Hematopoietic multipotent progenitor cell treated with erythropoietin and hydrocortisone succinate and interleukin-3 and kit ligand, for 17 days (in vitro differentiated cells): Measurements from ENCODE around the gene DNAH17.

Source experiments
- DNase-seq: peaks from one replicate; pipeline ENCODE4 v3.0.0-alpha.2; 2015; ENCODE audit warnings: low spot score

DNAH17 gene

DNA sequence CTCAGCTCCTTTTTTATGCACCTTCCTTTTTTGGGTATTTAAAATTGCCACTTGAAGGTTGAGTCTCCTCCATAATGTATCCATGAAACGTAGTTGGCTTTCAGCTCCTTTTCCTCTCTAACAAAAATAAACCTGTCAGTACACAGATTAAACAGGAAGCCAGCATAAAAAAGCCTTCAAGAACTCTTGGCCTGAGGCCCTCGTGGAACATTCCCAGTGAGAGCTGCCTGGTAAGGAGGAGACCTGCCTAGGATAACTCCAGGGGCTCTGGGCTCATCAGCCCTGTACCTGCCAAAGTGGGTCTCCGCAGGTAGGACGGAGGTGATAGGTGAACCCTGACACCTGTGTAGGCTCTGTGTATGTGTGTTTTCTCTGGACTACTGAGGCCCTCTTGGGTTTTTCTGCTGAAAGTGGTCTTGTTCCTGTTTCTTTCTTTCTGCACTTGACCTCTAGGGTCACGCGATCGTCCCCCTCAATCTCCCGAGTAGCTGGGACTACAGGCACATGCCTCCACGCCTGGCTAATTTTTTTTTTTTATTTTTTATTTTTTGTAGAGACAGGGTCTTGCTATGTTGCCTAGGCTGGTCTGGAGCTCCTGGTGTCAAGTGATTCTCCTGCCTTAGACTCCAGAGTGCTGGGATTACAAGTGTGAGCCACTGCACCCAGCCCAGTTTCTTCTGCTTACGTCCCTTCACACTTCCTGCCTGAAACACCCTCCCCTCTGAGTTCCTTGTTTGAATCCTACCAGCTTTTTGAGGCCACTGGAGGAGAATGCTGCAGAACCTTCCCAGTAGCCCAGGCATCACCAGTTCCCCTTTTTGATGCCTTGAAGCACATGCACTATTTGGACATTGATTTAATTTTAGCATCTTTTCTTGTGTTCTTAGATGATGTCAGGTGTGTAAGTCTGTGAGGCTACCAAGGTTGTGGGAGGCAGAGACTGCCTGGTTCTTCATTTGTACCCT lies 188.9 kb downstream of the DNAH17 start:
- no peak for DNase-seq

DNA sequence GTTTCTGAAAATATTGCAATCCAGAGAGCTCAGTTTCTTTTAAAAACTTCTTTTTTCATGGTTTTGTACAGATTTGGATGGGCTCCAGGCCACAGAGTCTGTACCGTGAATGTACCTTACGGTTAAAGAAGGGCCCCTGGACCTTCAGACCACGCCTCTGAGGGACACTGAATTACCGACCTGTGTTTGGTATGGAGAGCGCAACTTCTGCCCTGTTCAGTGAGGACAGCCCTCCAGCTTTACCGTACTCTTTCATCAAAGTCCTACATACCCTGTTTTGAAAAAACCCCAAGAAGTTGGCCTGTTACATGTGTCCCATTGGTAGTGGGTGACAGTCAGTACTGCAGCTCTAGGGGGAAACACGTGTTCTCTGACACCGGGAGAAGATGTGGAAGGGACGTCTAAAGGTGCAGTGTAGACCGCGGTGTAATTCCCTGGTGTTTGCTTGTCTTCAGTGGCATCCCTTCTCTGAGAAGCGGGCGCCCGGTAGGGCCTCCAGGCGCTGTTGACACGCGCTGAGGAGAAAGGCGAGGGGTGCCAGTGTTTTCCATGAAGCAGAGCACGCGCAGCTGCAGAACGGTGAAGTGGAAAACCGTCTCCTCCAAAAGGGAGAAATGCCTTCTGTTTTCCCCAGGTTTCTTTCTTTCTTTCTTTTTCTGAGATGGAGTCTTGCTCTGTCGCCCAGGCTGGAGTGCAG lies 192.6 kb downstream of the DNAH17 start:
- no peak for DNase-seq

DNA sequence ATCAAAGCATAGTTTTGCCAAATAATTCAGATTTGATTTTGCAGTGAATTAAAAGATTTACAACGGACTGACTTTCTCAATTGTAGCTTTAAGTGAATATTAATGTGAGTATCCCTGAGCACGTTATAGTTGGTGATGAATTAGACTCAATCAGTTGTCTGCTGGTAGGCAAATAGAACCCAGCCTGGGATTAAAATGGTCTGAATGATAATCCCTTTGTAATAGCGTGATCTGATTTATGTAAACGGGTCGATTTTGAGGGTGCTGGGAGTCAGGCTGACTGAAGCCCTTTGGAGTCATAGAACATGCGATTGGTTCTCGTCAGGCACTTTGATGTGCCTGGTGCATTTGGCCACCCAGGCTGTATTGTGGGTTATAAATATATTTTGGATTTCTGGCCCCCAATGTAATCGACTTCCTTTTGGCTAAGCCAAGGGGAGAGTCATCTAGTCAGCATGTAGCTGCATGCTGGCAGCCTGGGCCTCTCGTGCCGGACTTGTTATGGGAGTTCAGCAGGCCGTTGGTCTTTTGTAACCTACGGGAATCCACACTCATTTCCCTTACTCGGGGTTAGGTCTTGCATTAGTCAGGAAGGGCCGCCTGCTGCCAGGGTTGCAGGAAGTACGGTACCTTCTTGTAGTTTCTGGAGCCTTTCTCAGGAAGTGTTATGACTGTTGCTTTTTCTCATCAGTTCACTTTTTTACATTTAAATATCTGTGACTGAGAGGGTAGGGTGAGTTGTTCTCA lies 193.3 kb downstream of the DNAH17 start:
- no peak for DNase-seq

DNA sequence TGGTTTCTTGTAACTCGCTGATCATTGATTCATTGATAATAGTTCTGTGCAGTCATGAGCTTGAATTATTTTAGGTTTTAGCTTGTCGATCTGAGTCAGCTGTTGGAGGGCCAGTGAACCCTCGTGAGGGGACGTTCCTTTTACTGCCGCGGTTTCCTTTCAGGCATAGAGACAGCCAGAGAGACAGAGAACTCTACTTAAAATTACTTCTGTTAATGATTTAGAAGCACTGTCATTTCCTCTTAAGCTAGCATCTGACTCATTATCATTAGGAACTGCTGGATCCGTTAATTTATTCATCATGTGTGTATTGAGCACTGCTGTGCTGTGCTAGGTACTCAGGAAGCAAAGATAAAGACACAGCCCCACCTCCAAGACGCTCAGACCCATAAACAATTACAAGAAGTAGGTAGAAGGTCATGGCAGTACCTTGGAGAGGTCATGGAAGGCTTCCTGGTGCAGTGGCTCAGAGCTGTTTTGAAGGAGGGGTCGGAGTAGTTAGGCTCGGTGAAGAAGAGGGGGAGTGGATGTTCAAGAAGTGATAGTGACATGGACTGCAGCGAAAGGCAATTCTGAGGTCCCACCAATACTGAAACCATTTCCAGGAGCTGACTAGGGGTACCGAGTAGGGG lies 195.5 kb downstream of the DNAH17 start:
- DNase-seq: no peak

DNA sequence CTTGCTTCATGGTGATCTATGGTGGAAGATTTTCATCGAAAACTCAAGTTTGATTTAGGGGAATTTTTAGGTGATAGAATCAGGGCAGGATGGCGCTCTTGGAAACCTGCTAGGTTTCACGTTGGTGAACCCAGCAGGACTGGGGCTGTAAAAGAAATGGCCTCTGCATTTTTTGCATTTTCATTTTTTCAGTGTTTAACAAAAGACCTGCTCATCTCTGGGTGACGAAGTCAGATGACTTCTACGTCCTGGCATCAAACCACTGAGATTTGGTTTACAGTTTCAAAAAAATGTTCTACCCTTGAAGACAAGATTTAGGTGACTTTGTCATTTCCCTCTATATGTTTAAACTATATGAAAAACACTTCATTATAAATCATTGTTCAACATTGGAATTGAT lies 196.8 kb downstream of the DNAH17 start:
- DNase-seq: no peak

DNA sequence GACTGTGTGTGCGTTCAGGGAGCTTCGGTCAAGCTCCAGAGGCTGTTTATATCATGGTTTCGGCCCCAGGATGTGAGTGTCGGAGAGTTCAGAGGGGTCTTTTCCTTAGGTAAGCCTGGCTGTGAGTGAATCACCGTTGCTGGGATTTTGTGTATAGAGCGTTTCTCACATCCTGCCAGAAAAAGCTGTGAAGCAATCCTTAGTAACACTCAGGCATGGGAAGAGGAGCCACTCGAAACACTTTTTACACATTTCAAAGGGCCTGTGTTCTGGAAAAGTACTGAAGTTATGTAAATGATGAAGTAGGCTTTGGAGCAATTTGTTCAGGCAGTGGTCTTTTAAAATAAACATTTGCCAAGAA lies 198.1 kb downstream of the DNAH17 start:
- DNase-seq: no peak

DNA sequence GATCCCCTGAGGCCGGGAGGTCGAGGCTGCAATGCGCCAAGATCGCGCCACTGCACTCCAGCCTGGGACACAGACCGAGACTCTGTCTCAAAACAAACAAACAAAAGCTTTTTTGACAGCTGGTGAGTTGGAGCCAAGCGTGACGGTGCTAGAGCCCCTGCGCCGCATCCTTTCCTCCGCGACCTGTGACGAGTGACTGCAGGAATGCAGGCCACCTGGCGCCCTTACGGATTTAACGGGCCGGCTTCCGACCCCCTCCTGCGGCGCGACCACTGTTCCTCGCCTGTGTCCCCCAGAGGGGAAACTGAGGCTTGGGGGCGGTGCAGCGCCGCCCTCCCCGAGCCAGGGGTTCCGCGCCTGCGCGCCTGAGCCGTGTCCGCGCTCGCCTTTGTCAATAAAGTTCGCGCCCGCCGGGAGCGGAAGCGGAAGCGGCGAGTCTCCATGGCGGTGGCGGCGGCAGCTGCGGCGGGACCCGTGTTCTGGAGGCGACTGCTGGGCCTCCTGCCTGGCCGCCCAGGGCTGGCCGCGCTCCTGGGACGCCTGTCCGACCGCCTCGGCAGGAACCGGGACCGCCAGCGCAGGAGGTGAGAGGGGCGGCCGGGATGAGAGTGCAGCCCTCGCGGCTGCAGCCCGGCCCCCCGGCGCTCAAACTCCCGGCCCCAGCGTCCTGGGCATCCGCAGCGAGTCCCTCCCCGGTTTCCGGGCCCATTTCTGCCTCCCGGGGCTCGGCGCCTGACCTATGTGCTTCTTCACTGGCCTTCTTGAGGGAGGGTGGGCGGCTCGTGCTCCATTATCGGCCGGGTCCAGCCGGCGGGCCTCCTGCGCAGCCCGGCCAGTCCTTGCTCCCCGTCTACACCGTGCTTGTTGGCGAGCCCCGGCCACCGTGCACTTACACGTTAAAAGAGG lies 198.7 kb downstream of the DNAH17 start, which contains the start of gene PGS1:
PGS1 (plus strand) TSS at position 425 of the 906 bp plus-strand sequence; CDS start at position 442, 17 bp downstream.
- peak; percentile 53 for DNase-seq

DNA sequence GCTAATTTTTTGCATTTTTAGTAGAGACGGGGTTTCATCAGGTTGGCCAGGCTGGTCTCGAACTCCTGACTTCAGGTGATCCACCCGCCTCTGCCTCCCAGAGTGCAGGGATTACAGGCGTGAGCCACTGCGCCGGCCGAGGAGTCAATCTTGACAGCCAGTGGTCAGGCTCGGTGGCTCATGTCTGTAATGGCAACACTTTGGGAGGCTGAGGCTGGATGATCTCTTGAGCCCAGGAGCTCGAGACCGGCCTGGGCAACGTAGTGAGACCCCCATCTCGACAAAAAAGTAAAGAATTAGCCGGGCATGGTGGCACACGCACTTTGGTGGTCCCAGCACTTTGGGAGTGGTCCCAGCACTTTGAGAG lies 199.4 kb downstream of the DNAH17 start:
- DNase-seq: no peak

DNA sequence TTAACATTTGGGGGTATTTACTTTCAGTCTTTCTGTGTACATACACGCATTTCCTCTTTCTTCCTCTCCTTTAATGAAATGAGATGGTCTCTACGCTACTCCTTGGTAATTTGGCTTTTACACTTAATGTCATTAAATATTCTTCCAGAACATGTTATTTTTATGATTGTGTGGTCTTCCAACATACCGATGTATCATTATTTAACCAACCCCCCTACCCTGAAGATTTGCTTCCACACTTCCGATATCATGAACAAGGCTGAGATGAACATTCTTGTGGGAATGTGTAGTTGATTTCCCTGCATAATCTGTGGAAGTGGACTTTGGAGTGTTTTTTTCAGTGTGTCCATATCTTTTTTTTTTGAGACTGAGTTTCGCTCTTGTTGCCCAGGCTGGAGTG lies 201.0 kb downstream of the DNAH17 start:
- DNase-seq: no peak

DNA sequence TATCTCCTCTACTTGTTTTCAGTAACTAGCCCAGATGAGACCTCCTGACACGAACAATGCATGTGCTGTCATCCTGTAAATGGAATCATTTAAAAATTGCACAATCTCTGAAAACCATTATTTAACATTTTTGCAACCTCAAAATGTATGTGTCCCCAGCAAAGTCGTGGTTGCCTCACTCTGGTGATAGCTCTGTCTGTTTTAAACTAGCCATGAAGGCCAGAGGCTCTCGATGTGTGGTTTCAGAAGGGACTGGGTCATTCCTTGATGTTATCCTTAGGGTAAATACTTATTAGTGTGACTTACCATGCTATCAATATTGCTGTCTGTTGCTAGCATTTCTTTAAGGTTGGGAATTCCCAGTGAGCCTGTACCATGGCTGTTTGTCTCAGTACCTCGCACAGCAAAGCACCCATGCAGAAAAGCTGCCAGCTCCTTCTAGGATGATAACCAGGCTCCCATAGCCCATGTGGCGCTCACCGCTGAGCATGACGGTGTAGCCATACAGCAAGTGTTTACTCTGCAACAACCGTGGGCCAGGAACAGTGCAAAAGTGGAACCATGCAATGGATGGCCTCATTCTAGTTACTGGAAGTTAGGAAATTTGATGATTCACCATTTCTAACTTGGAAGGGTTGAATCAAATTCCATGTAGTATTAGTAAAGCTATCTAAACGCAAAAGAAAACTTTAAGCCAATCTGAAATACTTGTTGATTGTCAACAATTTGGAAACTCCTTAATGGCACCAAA lies 201.6 kb downstream of the DNAH17 start:
- no peak for DNase-seq

DNA sequence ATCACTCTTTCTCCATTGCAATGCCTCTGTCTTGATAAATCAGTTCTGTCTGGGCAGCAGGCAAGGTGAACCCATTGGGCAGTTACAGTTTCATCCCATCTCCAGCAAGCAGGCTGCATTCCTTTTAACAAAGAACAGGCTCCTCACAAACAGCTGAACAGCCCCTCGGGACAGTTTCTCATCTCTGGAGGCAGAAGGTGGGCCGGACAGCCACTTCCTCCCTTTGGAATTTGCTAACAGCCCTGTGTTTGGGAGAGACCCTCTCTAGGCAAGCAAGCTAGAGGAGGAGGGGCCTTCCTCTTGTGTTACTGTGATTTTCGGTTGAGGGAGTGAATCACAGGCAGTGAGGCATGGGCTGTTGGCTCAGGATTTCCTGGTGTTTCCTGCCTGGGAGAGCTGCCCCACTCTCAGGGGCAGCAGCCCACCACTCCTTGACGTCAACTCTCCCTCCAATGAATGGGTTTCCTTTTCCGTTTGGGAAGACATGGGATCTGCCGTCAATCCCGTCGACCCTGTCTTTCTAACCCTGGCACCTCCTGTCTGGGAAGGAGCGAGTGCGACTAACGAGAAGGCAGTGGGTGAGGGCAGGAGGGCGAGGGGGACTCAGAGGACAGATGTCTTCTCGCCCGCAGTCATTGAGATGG lies 202.4 kb downstream of the DNAH17 start:
- DNase-seq: no peak

DNA sequence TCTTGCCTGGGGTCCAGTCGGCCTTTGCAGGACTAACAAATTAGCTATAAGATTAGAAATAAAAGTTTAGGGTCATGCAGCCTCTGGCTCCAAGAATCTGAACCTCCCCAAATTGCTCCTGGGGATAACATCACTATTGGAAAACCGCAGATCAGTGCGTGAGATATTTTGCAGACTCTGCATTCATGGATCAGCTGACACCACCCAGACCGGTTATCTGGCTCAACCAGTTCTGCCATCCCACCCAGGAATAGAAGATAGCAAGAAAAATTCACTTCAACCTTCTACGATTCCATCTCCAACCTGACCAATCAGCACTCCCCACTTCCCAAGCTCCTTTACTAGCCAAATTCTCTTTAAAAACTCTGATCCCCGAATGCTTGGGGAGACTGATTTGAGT lies 203.0 kb downstream of the DNAH17 start:
- DNase-seq: no peak
